ENCODE measurements around the gene SNX10.

Gene SNX10

GRCh38 chr7:26409661-26410547 lies 118.2 kb downstream of the SNX10 start:
- DNase-seq, result peak; percentile 25

- DNase-seq, result peak; percentile 80
These were observed 121.5 kb downstream of the SNX10 start for GRCh38 chr7:26413007-26413691.

- DNase-seq, result no peak
These were observed 124.3 kb downstream of the SNX10 start for GRCh38 chr7:26416004-26416403.

- DNase-seq, result no peak
These were observed 126.3 kb downstream of the SNX10 start for GRCh38 chr7:26417911-26418413.

GRCh38 chr7:26419198-26419597 lies 127.5 kb downstream of the SNX10 start:
- DNase-seq, result no peak

GRCh38 chr7:26420422-26421019 lies 128.9 kb downstream of the SNX10 start:
- DNase-seq, result no peak

GRCh38 chr7:26422761-26423160 lies 131.1 kb downstream of the SNX10 start:
- no peak for DNase-seq

GRCh38 chr7:26423436-26423835 lies 131.8 kb downstream of the SNX10 start:
- no peak for DNase-seq
